Measurements from ENCODE around the gene SOX4. TPM values are rescaled to one million over a fixed set of nuclear protein-coding genes. Genes with fewer than 3 reads are reported as not detected.

SOX4 gene
- total RNA-seq, 4 donors from 2014 or later, result 11.4 to 23.9 (median 16.1) TPM

GRCh38 chr6:21610341-21610740 lies 16.8 kb downstream of the SOX4 start:
- H3K27me3 ChIP-seq, result no peaks in the 10 kb centered on the region
- no peak for DNase-seq
- TF ChIP-seq CTCF (IDR thresholded peaks at IDR 0.05), result no peak
- TF ChIP-seq POLR2A (IDR thresholded peaks at IDR 0.05), result no peak

GRCh38 chr6:21611485-21611884 lies 17.9 kb downstream of the SOX4 start:
- H3K4me3 ChIP-seq, result no peak overlapping the region
- H3K27ac ChIP-seq, result no peak overlapping the region
- no peaks in the 10 kb centered on the region for H3K9me3 ChIP-seq
- no peaks in the 10 kb centered on the region for H3K36me3 ChIP-seq
- no peak for TF ChIP-seq POLR2A (IDR thresholded peaks at IDR 0.05)
- TF ChIP-seq CTCF (IDR thresholded peaks at IDR 0.05), result no peak
- H3K4me1 ChIP-seq, result no peaks in the 10 kb centered on the region
- H3K27me3 ChIP-seq, result no peaks in the 10 kb centered on the region
- no peak for DNase-seq

More at GRCh38 chr6:21610341-21610740, 16.8 kb downstream of the SOX4 start:
- Histone ChIP-seq H3K4me1 (no peaks in the 10 kb centered on the region), H3K4me3 (no peak overlapping the region), H3K27ac (no peak overlapping the region), H3K36me3 (no peaks in the 10 kb centered on the region), H3K9me3 (no peaks in the 10 kb centered on the region)

- Histone ChIP-seq H3K27me3 (no peaks in the 10 kb centered on the region), H3K27ac (no peak overlapping the region), H3K4me3 (no peak overlapping the region), H3K36me3 (no peaks in the 10 kb centered on the region), H3K9me3 (no peaks in the 10 kb centered on the region), H3K4me1 (no peaks in the 10 kb centered on the region)
- DNase-seq, result no peak
- no peak for TF ChIP-seq CTCF (IDR thresholded peaks at IDR 0.05)
- no peak for TF ChIP-seq POLR2A (IDR thresholded peaks at IDR 0.05)
Measured at GRCh38 chr6:21612067-21612745, 18.7 kb downstream of the SOX4 start.

- H3K4me3 ChIP-seq, result no peak overlapping the region
- H3K4me1 ChIP-seq, result no peaks in the 10 kb centered on the region
- no peak for TF ChIP-seq CTCF (IDR thresholded peaks at IDR 0.05)
- TF ChIP-seq POLR2A (IDR thresholded peaks at IDR 0.05), result no peak
- no peaks in the 10 kb centered on the region for H3K36me3 ChIP-seq
- H3K27ac ChIP-seq, result no peak overlapping the region
- no peaks in the 10 kb centered on the region for H3K27me3 ChIP-seq
- H3K9me3 ChIP-seq, result no peaks in the 10 kb centered on the region
- no peak for DNase-seq
Measured at GRCh38 chr6:21613809-21614208, 20.3 kb downstream of the SOX4 start.

- H3K4me1 ChIP-seq, result no peaks in the 10 kb centered on the region
- H3K36me3 ChIP-seq, result no peaks in the 10 kb centered on the region
- TF ChIP-seq CTCF (IDR thresholded peaks at IDR 0.05), result no peak
- TF ChIP-seq POLR2A (IDR thresholded peaks at IDR 0.05), result no peak
- H3K9me3 ChIP-seq, result no peaks in the 10 kb centered on the region
- no peaks in the 10 kb centered on the region for H3K27me3 ChIP-seq
- DNase-seq, result no peak
- H3K27ac ChIP-seq, result no peak overlapping the region
- no peak overlapping the region for H3K4me3 ChIP-seq
Measured at GRCh38 chr6:21614226-21614625, 20.7 kb downstream of the SOX4 start.

GRCh38 chr6:21615504-21615903 lies 22.0 kb downstream of the SOX4 start:
- H3K27me3 ChIP-seq, result no peaks in the 10 kb centered on the region
- H3K27ac ChIP-seq, result no peak overlapping the region
- no peak for DNase-seq
- H3K4me3 ChIP-seq, result no peak overlapping the region
- no peaks in the 10 kb centered on the region for H3K36me3 ChIP-seq
- H3K9me3 ChIP-seq, result no peaks in the 10 kb centered on the region
- TF ChIP-seq POLR2A (IDR thresholded peaks at IDR 0.05) (no peak), CTCF (IDR thresholded peaks at IDR 0.05) (no peak)
- no peaks in the 10 kb centered on the region for H3K4me1 ChIP-seq
